GM19468 (cell line): Measurements from ENCODE around the gene OR11A1.

Source experiments
- ATAC-seq: cut with Tn5 transposase; IDR thresholded peaks from one replicate; pipeline ENCODE4 v1.9.1; 2021; ENCODE audit warnings: mild to moderate bottlenecking, moderate library complexity, moderate number of reproducible peaks; ENCODE audit not compliant: unreplicated experiment; ENCODE audit errors: extremely low read depth

The OR11A1 gene

GRCh38 chr6:29456971-29457370 lies at the start of gene OR11A1, which contains the start of gene OR2H1:
Gene OR11A1 (minus strand): TSS chr6:29457071. CDS start chr6:29427641, 29,430 bp downstream.
Gene OR2H1 (plus strand): TSS chr6:29457155. CDS start chr6:29461770, 4,615 bp downstream.
- no peak for ATAC-seq

- ATAC-seq: no peak
Observed at GRCh38 chr6:29506446-29507067, 49.7 kb upstream of the OR11A1 start.

GRCh38 chr6:29505808-29506207 lies 48.9 kb upstream of the OR11A1 start:
- no peak for ATAC-seq

GRCh38 chr6:29504961-29505360 lies 48.1 kb upstream of the OR11A1 start:
- no peak for ATAC-seq

GRCh38 chr6:29502597-29502996 lies 45.7 kb upstream of the OR11A1 start:
- no peak for ATAC-seq

- no peak for ATAC-seq
Observed at GRCh38 chr6:29502181-29502580, 45.3 kb upstream of the OR11A1 start.

GRCh38 chr6:29501106-29501505 lies 44.2 kb upstream of the OR11A1 start:
- no peak for ATAC-seq

- no peak for ATAC-seq
Observed at GRCh38 chr6:29500594-29500993, 43.7 kb upstream of the OR11A1 start.

GRCh38 chr6:29499704-29500103 lies 42.8 kb upstream of the OR11A1 start:
- no peak for ATAC-seq

- no peak for ATAC-seq
Observed at GRCh38 chr6:29496961-29497360, 40.1 kb upstream of the OR11A1 start.

GRCh38 chr6:29495571-29495970 lies 38.7 kb upstream of the OR11A1 start:
- ATAC-seq: no peak

GRCh38 chr6:29494131-29494530 lies 37.3 kb upstream of the OR11A1 start:
- ATAC-seq: no peak

- no peak for ATAC-seq
Observed at GRCh38 chr6:29493261-29493660, 36.4 kb upstream of the OR11A1 start.

GRCh38 chr6:29491574-29491973 lies 34.7 kb upstream of the OR11A1 start:
- ATAC-seq: no peak

GRCh38 chr6:29490552-29490951 lies 33.7 kb upstream of the OR11A1 start:
- ATAC-seq: no peak

- no peak for ATAC-seq
Observed at GRCh38 chr6:29490055-29490454, 33.2 kb upstream of the OR11A1 start.

GRCh38 chr6:29489286-29489685 lies 32.4 kb upstream of the OR11A1 start:
- ATAC-seq: no peak

- no peak for ATAC-seq
Observed at GRCh38 chr6:29488874-29489273, 32.0 kb upstream of the OR11A1 start.

- no peak for ATAC-seq
Observed at GRCh38 chr6:29487660-29488059, 30.8 kb upstream of the OR11A1 start, which contains the start of gene MAS1L. Gene MAS1L (minus strand): TSS chr6:29487956. CDS start chr6:29487902, 54 bp downstream.

GRCh38 chr6:29487131-29487530 lies 30.3 kb upstream of the OR11A1 start:
- no peak for ATAC-seq

GRCh38 chr6:29486577-29486976 lies 29.7 kb upstream of the OR11A1 start:
- no peak for ATAC-seq

- no peak for ATAC-seq
Observed at GRCh38 chr6:29483735-29484134, 26.9 kb upstream of the OR11A1 start.
